H9 (cell line): ENCODE data around the gene SLC25A39. TPM values are rescaled to one million over a fixed set of nuclear protein-coding genes. Genes with fewer than 3 reads are reported as not detected.

Experiments
- DNase-seq: peaks from one replicate; pipeline ENCODE4 v3.0.0-alpha.2; 2017
- H2AFZ ChIP-seq: one replicate; pipeline ENCODE4 v1.6.1; 2013; ENCODE audit warnings: mild to moderate bottlenecking, low read length, control low read depth, moderate library complexity
- H2AK5ac ChIP-seq: 2 replicates; pipeline ENCODE4 v1.6.1; 2013; ENCODE audit warnings: low read length, control low read depth, mixed read lengths; ENCODE audit not compliant: insufficient read length
- H2BK120ac ChIP-seq: one replicate; pipeline ENCODE4 v1.6.1; 2013; ENCODE audit warnings: low read depth, mild to moderate bottlenecking, low read length, control low read depth, inconsistent platforms; ENCODE audit not compliant: poor library complexity, severe bottlenecking
- H2BK12ac ChIP-seq: 2 replicates; pipeline ENCODE4 v1.6.1; 2013; ENCODE audit warnings: low read length, control low read depth, mixed read lengths, low read depth; ENCODE audit not compliant: insufficient read length
- H2BK15ac ChIP-seq: 2 replicates; pipeline ENCODE4 v1.6.1; 2013; ENCODE audit warnings: low read depth, low read length, control low read depth
- H2BK20ac ChIP-seq: one replicate; pipeline ENCODE4 v1.6.1; 2013; ENCODE audit warnings: low read depth, mild to moderate bottlenecking, low read length, control low read depth, inconsistent platforms; ENCODE audit not compliant: poor library complexity, severe bottlenecking
- H2BK5ac ChIP-seq: 2 replicates; pipeline ENCODE4 v1.6.1; 2013; ENCODE audit warnings: low read length, control low read depth, mixed read lengths; ENCODE audit not compliant: insufficient read length
- H3K14ac ChIP-seq: 2 replicates; pipeline ENCODE4 v1.6.1; 2013; ENCODE audit warnings: low read length, control low read depth; ENCODE audit not compliant: insufficient read depth
- H3K18ac ChIP-seq: 2 replicates; pipeline ENCODE4 v1.6.1; 2013; ENCODE audit warnings: low read depth, mild to moderate bottlenecking, mixed read lengths, low read length, control low read depth; ENCODE audit not compliant: insufficient read length
- H3K23ac ChIP-seq: 2 replicates; pipeline ENCODE4 v1.6.1; 2013; ENCODE audit warnings: low read length, control low read depth, mixed read lengths, low read depth; ENCODE audit not compliant: insufficient read length
- H3K23me2 ChIP-seq: 2 replicates; pipeline ENCODE4 v1.6.1; 2013; ENCODE audit warnings: low read depth, mild to moderate bottlenecking, mixed read lengths, low read length, control low read depth; ENCODE audit not compliant: insufficient read length, poor library complexity, severe bottlenecking
- H3K27ac ChIP-seq: 2 replicates; pipeline ENCODE4 v1.5.1; 2013; ENCODE audit warnings: low read length, control low read depth, mixed read lengths, low read depth; ENCODE audit not compliant: insufficient read length
- H3K27me3 ChIP-seq: 2 replicates; pipeline ENCODE4 v1.6.1; 2013; ENCODE audit warnings: low read length, control low read depth, inconsistent platforms; ENCODE audit not compliant: insufficient read depth
- H3K4ac ChIP-seq: 2 replicates; pipeline ENCODE4 v1.6.1; 2013; ENCODE audit warnings: low read depth, mild to moderate bottlenecking, control low read depth, inconsistent platforms, low read length, moderate library complexity
- H3K4me1 ChIP-seq: 2 replicates; pipeline ENCODE4 v1.6.1; 2013; ENCODE audit warnings: low read length, control low read depth, inconsistent platforms; ENCODE audit not compliant: insufficient read depth
- H3K4me2 ChIP-seq: 2 replicates; pipeline ENCODE4 v1.6.1; 2013; ENCODE audit warnings: low read length, control low read depth, mixed read lengths; ENCODE audit not compliant: insufficient read length, insufficient read depth
- H3K56ac ChIP-seq: 2 replicates; pipeline ENCODE4 v1.6.1; 2013; ENCODE audit warnings: low read depth, mild to moderate bottlenecking, mixed read lengths, low read length, control low read depth; ENCODE audit not compliant: insufficient read length
- H3K79me1 ChIP-seq: 2 replicates; pipeline ENCODE4 v1.6.1; 2013; ENCODE audit warnings: low read depth, mild to moderate bottlenecking, moderate library complexity, low read length, control low read depth, inconsistent platforms; ENCODE audit not compliant: insufficient read depth, poor library complexity, severe bottlenecking
- H3K79me2 ChIP-seq: 2 replicates; pipeline ENCODE4 v1.6.1; 2013; ENCODE audit warnings: low read length, control low read depth, inconsistent platforms; ENCODE audit not compliant: insufficient read depth
- H3K9ac ChIP-seq: 2 replicates; pipeline ENCODE4 v1.6.1; 2013; ENCODE audit warnings: low read length, control low read depth, mixed read lengths; ENCODE audit not compliant: insufficient read length; ENCODE audit errors: extremely low read depth
- H3K9me3 ChIP-seq: one replicate; pipeline ENCODE4 v1.6.1; 2013; ENCODE audit warnings: low read depth, low read length, inconsistent platforms; ENCODE audit not compliant: control insufficient read depth
- H3T11ph ChIP-seq: one replicate; pipeline ENCODE4 v1.6.1; 2013; ENCODE audit warnings: mild to moderate bottlenecking, low read length, control low read depth, inconsistent platforms
- H4K20me1 ChIP-seq: one replicate; pipeline ENCODE4 v1.6.1; 2013; ENCODE audit not compliant: control insufficient read depth, insufficient read length, insufficient read depth
- H4K5ac ChIP-seq: 2 replicates; pipeline ENCODE4 v1.6.1; 2013; ENCODE audit warnings: low read depth, mild to moderate bottlenecking, mixed read lengths, low read length, control low read depth; ENCODE audit not compliant: insufficient read length
- H4K8ac ChIP-seq: replicated peaks from 2 replicates; pipeline ENCODE4 v1.6.1; 2013; ENCODE audit warnings: low read length, control low read depth, mixed read lengths, low read depth; ENCODE audit not compliant: insufficient read length
- H4K91ac ChIP-seq: 2 replicates; pipeline ENCODE4 v1.6.1; 2013; ENCODE audit warnings: low read depth, mild to moderate bottlenecking, moderate library complexity, mixed read lengths, low read length, control low read depth; ENCODE audit not compliant: insufficient read length
- H3K27ac Mint-ChIP-seq, 3 experiments: 2 replicates in 2 of 3; 3 replicates in 1 of 3; pipeline ENCODE4 v1.8.0; 2020 to 2021; ENCODE audit warnings: mixed read lengths in 3 of 3, mild to moderate bottlenecking in 1 of 3, moderate library complexity in 1 of 3
- H3K27me3 Mint-ChIP-seq: 2 replicates; pipeline ENCODE4 v1.8.0; 2021; ENCODE audit warnings: low read depth, mild to moderate bottlenecking, moderate library complexity, mixed read lengths
- H3K36me3 Mint-ChIP-seq, 3 experiments: 2 replicates in 2 of 3; 3 replicates in 1 of 3; pipeline ENCODE4 v1.8.0; 2020 to 2021; ENCODE audit warnings: low read depth in 3 of 3, mixed read lengths in 3 of 3; ENCODE audit not compliant: insufficient read depth in 1 of 3
- H3K4me1 Mint-ChIP-seq, 2 experiments: 2 replicates each; pipeline ENCODE4 v1.8.0; 2020; ENCODE audit warnings: mixed read lengths in 2 of 2
- H3K4me3 Mint-ChIP-seq, 2 experiments: 2 replicates in 1 of 2; 3 replicates in 1 of 2; pipeline ENCODE4 v1.8.0; 2020 to 2021; ENCODE audit warnings: mild to moderate bottlenecking in 2 of 2, mixed read lengths in 2 of 2, moderate library complexity in 1 of 2
- H3K9me3 Mint-ChIP-seq, 2 experiments: 2 replicates in 1 of 2; 3 replicates in 1 of 2; pipeline ENCODE4 v1.8.0; 2020; ENCODE audit warnings: mild to moderate bottlenecking in 2 of 2, mixed read lengths in 2 of 2, moderate library complexity in 1 of 2
- CTCF ChIP-seq: fragments of 200-600 bp; sonication (generic); conservative IDR thresholded peaks from 3 replicates; pipeline ENCODE4 v1.8.0; 2021; ENCODE audit warnings: antibody characterized with exemption, mild to moderate bottlenecking
- WGBS: extraction: QIAGEN DNeasy Blood & Tissue Kit; methylation state at CpG from one replicate; pipeline ENCODE4 v1.1.7; 2013; ENCODE audit warnings: missing lambda C conversion rate, low lambda C conversion rate, mixed read lengths; ENCODE audit not compliant: insufficient read length; ENCODE audit errors: extremely low coverage; 5-methylcytosine and 5-hydroxymethylcytosine counted together
- total RNA-seq: library from RNA; stranded (reverse); gene quantifications from 2 replicates; pipeline ENCODE4 v1.2.1, GENCODE V29; 2021

SLC25A39 gene
- total RNA-seq, 1 experiment from 2014 or later, result 227 TPM

DNA sequence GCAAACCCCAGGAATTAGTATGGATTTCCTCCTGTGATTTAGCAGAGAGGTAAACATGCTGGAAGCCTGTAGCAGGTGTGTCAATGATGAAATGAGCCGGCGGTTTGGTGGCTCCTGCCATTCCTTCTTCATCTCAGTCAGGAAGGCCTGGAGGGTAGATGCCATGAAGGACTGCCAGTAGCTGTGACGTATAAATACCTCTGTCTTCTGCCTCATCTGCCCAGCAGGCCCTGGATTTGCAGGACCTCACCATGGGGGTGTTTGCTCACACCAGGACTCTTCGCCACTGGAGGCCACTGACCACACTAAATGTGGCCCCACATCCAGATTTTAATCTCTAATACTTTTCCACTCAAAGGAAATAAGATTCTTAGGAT lies 40.6 kb downstream of the SLC25A39 start:
- Histone ChIP-seq H3K79me1 (no peaks in the 10 kb centered on the region), H3K4ac (no peak overlapping the region), H3K23me2 (no peaks in the 10 kb centered on the region), H2BK120ac (no peak overlapping the region), H3T11ph (no peak overlapping the region), H3K4me1 (peaks cover 8% of the 10 kb centered on the region; the same call in 1 of the 2 replicates), H4K8ac (no peak overlapping the region), H2BK20ac (no peak overlapping the region), H2BK12ac (no peak overlapping the region), H3K14ac (no peak overlapping the region), H3K27ac (no peak overlapping the region), H3K4me2 (no peak overlapping the region), H2BK5ac (no peak overlapping the region), H3K79me2 (no peaks in the 10 kb centered on the region), H3K56ac (no peak overlapping the region), H3K23ac (no peak overlapping the region), H3K27me3 (no peaks in the 10 kb centered on the region), H3K18ac (no peak overlapping the region), H2BK15ac (no peak overlapping the region), H3K9ac (no peak overlapping the region), H3K9me3 (no peaks in the 10 kb centered on the region), H2AK5ac (no peak overlapping the region), H4K20me1 (no peaks in the 10 kb centered on the region), H4K5ac (no peak overlapping the region), H4K91ac (no peak overlapping the region), H2AFZ (no peak overlapping the region)
- DNase-seq, result no peak
- no peak for TF ChIP-seq CTCF
- Mint-ChIP-seq H3K4me3 (no peak overlapping the region; a peak in 1 of 5 replicates), H3K36me3 (no peaks in the 10 kb centered on the region), H3K27ac (no peak overlapping the region), H3K9me3 (no peaks in the 10 kb centered on the region), H3K27me3 (peaks cover 8% of the 10 kb centered on the region), H3K4me1 (peaks cover 17 to 25% of the 10 kb centered on the region in 2 experiments)
- no CpG with 5 or more reads among the region's 4 CpGs for WGBS
